Measurements from ENCODE around the gene FAS.
A peak's percentile ranks its signal among the peaks of the same experiment; 100 is the strongest.

Gene FAS

DNA sequence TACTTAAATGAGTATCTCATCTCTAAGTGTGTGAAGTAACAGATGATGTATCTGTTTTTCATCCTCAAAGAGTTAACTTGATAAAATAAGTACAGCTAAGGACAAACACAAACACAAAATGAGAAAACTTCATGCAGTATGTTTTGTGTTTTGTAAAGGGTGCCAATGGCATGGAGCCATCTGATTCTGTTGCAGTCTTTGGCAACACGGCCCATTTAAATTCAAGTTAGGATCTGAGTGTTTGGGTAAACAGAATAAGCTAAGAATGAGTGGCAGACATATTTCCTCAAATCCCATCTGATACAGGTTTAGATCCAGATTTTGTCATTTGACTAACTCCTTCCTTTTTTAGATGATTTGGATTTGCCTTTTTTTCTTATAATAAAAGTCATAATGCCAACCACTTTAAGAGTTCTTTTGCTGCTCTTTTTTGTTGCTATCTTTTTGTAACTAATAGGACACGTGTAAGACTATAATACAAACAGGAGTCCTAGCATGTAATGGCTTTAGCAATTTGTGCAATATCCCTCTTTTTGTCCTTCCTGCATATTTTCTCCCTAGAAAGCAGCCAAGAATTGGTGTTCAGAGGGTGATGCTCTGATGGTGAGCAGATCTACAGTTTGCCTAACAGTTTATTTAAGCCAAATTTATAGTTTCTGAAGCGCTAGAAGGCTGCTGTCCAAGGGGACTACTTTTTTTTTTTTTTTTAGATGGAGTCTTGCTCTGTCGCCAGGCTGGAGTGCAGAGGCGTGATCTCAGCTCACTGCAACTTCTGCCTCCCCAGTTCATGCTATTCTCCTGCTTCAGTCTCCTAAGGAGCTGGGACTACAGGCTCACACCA, 19.2 kb upstream of the FAS start:
- no peak for DNase-seq

DNA sequence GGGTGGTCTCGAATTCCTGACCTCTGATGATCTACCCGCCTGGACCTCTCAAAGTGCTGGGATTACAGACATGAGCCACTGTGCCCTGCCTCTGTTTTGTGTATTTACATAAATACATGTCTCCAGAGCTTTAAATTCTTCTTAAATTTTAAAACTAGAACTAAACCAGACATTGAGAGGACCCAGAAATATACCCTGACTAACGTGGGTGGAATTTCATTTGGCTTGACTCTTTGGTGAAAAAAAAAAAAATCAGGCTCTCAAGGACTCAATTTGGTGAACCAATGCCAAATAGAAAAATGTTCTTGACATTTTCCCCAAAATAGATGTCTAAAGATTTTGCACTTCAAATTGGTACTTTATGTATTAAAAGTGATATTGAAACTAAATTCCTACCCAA, 16.6 kb upstream of the FAS start:
- no peak for DNase-seq

DNA sequence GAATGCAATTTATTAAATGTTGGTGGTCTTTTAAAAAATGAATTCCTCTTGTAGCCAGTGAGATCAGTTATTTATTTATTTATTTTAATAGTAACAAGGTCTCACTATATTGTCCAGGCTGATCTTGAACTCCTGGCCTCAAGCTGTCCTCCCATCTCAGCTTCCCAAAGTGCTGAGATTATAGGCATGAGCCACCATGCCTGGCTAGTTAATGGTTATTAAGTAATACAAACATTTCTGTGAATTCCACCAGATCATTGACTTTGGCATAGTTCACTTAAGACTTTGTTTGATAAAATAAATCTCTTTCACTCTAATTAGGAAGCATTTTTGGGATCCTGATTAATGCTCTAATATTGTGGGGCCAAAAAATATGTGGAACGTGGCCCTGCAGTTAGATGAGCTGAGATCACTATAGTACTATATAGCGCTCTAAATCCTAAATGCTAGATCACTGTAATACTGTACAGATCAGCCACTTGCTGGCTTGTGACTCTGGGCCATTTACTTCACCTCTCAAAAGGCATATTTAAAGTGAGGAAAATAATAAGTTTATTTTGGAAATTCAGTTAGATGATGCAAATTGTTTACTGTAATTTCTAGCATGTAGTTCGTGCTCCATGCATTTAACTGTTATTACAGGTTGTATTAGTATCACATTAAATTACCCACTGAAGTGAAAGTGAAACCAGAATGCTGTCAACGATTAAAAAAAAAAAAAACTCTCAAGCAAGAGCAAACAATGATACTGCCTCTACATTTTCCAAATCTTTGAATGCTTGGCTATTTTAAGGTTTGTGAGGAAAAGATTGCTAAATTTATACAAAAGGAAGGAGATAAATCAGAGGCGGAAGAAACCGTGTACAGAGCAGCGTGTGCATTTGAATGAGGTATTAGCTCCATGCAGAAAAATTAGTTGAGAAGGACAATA, 15.9 kb upstream of the FAS start:
- peak in 1 of 2 donors; percentile 50 for DNase-seq

DNA sequence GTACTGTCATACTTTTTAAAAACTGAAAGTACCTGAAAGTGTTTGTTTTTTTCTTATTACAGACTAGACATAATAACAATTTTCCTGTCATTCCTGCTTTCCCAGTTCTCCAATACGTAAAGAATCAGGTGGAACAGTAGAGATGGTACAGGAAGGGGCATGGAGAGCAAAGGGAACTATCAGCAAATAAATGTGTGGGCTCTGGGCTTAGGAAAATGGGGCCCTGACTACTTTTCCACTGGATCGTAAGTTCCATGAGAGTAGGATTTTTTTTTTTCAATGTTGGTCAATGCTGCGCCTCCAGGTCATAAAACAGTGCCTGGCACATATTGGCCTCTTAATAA, 15.2 kb upstream of the FAS start:
- no peak for DNase-seq

DNA sequence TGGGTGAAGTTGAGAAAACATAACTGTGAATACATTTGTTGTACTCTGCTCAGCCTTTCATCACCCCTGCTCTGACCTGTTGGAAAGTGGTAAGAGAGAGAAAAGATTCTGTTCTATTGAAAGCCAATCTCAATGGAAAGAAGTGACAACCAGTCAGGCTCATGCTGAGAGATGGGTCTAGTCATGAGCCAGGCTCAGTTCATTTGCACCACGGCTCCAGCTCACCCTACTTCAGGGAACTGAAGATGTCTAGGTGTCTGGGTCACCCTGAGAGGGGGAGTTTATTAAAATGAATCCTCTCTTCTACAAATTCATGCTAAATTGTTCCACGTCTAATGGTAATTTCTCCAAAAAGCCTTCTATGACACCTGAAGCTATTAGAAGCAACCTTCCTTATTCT, 12.1 kb upstream of the FAS start:
- DNase-seq, result no peak

DNA sequence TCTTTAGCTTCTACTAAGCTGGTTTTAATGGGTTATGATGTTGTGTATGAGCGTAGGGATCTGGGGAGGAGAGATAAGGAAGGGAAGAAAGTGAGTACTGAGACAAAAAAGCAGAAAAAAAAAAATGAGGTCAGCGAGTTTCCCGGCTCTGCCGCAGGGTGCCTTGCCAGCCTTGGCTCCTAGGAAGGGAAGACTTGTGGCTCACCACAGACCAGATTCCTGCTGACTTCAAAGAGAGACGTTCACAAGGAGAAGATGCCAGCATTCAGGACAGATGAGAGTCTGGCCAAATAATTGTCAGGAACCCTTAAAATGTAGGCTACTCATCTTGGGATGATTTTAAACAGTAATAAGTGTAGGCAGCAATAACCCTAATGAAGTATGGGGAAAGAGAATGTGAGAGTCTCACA, 11.4 kb upstream of the FAS start:
- no peak for DNase-seq

DNA sequence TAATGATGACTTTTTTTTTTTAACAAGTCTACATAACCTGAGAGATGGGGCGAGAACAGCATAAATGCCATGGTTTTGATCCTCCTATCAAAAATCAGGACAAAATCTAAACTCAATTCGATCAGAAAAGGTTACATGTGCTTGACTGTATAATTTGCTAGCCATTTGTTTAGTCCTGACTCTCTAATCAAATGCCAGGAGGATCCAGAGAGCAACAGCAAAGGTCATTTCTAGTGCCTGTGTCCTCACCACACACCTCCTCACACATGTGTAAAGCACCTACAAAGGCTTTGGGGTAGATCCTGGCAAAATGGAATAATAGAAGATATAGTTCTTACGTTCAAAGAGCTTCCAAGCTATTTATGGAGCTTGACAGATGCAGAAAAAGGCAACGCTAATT, 11.0 kb upstream of the FAS start:
- DNase-seq, result no peak

DNA sequence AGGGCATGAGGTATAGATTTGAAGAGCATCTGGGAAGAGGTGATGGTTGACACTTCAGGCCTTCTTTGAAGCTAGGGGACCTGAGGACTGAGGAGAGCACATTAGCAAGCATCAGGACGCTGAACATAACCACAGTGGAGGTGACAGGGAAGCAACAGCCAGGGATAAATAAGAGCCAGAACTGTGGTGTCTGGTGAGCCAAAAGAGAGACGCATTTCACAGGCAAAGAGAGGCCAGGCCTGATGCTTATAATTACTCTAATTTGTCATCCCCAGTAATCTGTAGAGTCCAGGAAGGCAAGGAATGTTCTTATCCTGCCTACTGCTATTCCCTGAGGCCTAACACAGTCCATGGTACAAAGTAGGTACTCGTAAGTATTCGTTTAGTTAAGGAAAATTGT, 10.4 kb upstream of the FAS start:
- DNase-seq, result no peak

DNA sequence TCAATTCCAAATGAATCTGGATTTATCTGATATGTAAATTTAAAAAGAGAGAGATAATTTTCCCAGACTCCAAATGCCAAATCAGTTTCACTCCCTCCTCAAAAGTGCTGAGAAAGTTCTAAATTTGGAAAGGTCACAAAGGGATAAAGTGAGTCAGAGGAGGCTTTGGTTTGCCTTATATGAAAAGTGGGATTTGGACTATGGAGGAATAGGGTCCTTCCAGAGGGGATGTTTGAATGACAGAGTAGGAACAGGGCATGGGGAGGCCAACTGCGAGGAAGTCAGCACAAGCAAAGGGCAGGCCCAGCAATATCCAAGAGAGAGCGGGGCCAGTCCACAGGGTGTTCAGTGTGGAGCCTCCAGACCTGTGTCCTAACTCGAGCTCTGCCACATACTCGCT, 9.8 kb upstream of the FAS start:
- DNase-seq, result no peak

DNA sequence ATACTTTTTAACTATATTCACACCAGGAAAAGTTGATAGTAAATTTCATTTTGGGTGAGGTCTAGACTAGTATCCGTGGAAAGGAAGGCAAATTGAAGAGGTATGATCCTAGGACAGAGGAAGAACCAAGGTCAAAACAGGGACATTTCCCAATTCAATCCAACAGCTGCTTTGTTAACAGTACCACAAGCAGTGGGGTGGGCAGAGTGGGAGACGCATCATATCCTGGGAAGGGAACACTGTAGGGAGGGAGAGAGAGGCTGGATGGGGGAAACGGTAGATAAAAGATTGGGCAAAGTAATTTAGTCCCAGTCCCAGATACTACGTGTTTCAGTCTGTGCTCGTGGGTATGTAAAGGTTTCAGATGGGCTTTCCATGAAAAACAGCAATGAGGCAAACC, 9.2 kb upstream of the FAS start:
- no peak for DNase-seq

DNA sequence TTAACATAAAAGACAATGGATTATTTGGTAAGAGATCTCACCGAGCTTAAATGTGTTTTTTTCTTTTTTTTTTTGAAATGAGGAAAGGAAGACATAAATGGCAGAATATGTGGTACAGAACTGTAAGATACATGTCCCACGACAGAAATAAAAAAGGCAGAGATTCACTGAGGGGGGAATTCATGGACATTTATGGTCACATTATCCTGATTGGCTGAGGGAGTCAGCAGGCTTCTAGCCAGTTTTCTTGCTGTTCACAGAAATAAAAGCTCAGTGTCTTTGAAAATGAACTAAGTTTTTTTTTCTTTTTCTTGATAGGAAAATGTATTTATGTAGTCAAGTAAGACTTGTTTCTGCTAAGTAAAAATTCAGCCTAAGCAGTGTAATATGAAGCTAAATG, 8.2 kb upstream of the FAS start:
- DNase-seq, result no peak

DNA sequence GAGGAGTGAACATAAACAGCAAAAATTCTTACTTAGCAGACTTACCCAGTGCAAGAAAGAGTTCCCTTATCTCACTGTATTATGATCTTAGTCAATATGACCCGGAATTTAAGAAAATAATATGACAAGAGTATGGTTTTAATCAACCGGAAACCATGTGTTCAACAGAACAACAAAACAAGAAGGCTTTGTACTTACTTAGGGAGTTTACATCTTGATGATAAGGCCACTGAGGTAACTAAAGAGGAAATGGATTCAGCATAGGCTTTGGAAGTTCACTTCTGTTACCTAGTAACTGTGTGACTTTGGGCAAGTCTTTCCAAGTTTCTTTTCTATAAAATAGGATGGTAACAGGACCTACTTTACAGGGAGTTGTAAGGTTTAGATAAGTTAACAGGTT, 7.4 kb upstream of the FAS start:
- DNase-seq, result peak in 1 of 2 donors; percentile 38

DNA sequence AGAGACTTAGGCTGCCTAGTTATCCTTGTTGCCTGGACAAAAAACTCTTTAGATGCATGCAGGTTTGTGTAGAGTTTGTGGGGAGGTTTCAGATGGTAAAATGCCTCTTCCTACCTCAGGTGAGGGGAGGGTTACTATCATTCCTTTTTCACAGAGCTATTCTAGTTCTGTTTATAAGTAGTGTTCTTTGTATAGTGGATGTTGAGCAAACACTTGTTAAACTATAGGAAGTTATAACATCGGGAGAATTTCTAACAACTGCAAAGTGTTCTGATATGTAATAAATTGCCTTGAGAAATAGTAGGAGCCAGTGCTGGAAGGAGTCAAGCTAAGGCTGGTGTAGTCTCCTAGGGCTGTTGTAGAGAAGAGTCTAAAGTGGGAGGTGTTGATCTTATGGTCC, 6.7 kb upstream of the FAS start:
- no peak for DNase-seq

DNA sequence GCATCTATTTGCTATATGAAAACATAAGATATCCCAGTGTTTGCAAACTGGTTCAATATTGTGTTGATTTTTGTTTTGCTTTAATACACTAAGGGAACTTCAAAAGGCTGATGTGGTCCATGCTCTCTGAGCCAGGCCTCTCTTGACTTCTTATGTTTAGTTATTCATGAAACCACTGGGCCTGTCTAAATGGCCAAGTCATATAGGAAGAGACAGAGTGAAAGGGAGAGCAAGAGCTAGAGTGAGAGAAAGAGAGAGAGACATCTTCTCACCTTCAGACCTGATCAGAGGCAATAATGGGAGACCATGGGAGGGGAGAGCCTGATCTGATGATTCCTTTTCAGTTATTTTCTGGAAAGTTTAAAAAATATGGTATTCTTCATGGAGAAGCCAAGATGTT, 6.1 kb upstream of the FAS start:
- no peak for DNase-seq

DNA sequence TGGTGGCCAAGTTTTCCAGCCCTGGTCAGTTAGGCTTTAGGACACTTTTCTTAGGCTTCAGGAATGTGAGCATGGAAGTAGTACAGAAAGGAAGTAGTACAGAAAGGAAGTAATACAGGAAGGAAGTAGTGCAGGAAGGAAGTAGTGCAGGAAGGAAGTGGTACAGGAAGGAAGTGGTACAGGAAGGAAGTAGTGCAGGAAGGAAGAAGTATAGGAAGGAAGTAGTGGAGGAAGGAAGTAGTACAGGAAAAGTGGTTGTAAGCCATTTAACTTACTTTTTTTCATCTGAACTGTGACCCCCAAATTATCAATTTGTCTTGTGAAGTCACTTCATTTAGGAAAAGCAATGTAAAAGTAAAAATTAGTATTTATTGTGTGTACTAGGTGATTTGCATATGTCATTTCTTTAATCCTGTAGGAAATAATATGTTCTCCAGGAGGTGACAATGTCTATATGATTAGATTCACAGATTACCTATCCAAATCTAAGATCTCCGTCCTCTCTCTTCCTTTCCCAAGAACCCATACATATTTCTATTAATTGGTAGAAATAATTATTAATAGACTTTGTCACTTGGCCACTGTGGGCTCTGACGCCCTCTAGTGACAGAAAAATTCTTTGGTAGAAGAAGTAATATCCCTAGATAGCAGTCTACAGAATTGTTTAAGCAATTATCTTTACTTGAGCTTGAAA, 3.9 kb upstream of the FAS start:
- DNase-seq, result peak in 1 of 2 donors; percentile 61

DNA sequence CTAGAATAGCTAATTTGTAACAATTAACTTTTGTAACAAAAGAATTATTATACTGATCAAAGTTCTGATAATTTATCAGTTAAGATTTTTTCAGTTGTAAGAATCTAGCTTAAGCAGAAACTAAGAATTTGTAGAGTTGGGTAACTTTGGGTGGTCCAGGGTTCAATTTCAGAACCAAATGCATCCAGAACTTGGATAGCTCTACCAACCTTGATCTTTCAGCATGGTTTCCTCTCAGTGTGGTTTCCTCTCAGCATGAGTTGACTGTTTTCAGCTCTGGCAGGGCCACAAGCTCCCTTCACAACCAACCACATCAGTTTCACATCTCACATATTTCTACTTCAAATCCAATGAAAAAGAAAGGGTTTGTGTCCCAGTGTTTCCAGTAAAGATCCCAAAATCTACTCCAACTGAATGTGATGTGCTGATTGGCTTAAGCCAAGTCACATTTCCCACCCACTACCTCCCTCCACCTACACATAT, 3.3 kb upstream of the FAS start:
- peak in 1 of 2 donors; percentile 49 for DNase-seq

DNA sequence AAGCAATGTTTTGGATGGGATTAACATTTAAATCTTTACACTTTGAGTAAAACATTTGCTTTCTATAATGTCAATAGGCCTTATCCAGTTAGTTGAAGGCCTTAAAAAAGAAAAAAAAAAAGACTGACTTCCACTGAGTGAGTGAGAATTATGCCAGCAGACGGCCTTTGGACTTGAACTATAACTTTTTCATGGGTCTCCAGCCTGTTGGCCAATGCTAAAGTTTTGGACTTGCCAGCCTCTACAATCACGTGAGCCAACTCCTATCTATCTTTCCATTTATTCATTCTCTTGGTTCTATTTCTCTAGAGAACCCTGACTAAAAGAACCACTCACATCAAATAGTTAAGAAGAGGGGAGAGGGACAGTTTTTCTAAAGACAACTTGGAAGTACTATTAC, 2.8 kb upstream of the FAS start:
- DNase-seq, result no peak

DNA sequence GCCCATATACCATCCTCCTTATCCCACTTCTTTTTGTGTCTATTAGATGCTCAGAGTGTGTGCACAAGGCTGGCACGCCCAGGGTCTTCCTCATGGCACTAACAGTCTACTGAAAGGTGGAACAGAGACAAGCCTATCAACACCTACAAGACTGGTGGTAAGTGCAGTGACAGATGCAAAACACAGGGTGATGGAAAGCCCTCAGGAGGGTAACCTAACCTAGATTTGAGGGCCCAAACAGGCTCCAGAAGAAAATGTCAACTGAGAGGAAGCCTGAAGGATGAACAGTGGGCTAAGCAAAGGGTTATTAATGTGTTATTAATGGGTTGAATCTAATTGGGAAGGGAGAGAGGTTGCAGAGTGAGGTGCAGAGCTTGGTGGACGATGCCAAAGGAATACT, 1.2 kb upstream of the FAS start:
- DNase-seq, result no peak

DNA sequence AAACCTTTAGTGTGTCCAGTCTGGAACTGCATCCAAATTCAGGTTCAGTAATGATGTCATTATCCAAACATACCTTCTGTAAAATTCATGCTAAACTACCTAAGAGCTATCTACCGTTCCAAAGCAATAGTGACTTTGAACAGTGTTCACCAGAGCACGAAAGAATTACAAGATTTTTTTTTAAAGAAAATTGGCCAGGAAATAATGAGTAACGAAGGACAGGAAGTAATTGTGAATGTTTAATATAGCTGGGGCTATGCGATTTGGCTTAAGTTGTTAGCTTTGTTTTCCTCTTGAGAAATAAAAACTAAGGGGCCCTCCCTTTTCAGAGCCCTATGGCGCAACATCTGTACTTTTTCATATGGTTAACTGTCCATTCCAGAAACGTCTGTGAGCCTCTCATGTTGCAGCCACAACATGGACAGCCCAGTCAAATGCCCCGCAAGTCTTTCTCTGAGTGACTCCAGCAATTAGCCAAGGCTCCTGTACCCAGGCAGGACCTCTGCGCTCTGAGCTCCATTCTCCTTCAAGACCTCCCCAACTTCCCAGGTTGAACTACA, 694 bp upstream of the FAS start:
- peak; percentile 28 to 43 for DNase-seq

DNA sequence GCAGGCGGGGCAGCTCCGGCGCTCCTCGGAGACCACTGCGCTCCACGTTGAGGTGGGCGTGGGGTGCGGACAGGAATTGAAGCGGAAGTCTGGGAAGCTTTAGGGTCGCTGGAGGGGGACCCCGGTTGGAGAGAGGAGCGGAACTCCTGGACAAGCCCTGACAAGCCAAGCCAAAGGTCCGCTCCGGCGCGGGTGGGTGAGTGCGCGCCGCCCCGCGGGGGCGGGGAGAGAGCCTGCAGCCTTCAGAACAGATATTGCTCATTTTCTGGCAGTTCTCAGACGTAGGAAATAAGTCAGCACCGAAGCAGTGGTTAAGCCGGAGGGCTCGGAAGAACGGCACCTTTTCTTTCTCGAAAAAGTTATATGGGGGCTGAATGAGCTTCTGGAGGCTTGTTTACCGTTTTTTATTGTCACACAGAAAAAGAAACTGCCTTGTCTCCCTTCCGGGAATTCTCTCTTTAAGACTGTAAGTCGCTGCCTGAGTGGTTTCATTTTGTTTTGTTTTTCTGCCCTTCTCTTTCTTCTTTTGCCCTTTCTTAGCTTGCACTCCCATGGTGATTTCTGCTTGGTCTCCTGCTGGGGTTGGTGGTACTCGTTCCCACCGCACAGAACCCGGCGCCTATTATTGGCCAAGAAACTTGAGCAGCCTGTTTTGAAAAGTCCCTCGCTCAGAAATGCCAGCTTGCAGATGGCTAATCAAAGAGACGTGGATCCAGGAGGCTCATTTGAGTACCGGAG, 732 bp downstream of the FAS start:
- DNase-seq, result peak; percentile 58 to 82

DNA sequence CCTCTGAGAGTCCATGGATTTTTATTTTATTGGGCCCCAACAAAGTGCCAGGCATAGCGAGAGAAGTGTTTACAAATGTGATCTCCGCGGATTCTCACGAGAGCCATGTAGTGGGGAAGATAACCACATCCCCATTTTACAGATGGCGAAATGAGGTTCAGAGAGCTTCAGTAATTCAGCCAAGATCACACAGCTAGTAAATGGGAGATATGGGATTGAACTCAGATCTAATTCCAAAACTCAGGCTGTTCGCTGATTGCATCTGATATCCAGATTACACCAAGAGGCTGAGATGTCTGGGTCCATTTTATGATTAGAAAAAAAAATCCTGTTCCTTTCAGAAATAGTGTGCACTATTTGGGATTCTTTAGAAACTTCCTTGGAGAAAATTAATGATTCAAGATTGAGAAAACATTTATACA, 1.3 kb downstream of the FAS start:
- no peak for DNase-seq

DNA sequence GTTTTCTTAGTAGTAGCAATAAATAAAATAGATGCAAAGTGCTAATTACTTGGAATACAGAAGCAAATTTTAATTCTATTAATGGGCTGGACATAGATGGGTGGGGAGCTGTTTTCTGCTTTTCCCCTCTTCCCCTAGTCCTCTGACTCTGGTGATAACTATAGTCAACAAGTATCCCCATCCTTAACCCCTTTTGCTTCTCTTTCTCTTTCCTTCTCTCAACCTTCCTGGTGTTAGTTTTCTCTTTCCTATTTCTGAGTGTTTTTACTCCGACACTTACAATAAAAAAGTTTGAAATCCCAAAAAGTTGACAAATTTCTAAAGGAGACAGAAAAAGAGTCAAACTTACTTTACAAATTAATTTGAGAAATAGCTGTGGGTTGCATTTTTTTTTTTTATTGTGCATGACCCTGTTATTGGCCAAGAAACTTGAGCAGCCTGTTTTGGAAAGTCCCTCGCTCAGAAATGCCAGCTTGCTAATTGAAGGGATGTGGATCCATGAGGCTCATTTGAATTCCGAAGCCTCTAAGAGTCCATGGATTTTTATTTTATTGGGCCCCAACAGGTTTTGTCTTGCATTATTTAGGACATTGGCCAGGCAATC, 2.4 kb downstream of the FAS start:
- DNase-seq, result peak in 1 of 2 donors; percentile 63

All from CD4-positive, alpha-beta T cell treated with Interferon alpha-2 for 1 hour (primary cell).